H1 (cell line): ENCODE data around the gene IST1.

Experiments
- BCL11A ChIP-seq, 2 experiments: IDR thresholded peaks; one replicate each; pipeline ENCODE4 v1.6.1; 2011; ENCODE audit warnings: low read depth in 2 of 2, low read length in 2 of 2, mild to moderate bottlenecking in 2 of 2
- CTCF ChIP-seq, 3 experiments: IDR thresholded peaks; 1 replicate in 2 of 3; 2 replicates in 1 of 3; pipeline versions ENCODE4 v1.5.1 to v1.6.1; 2011; ENCODE audit warnings: low read length in 3 of 3, mild to moderate bottlenecking in 3 of 3, inconsistent platforms in 2 of 3, low read depth in 1 of 3, moderate library complexity in 1 of 3; ENCODE audit not compliant: insufficient read depth in 1 of 3; ENCODE audit errors: control extremely low read depth in 1 of 3
- EP300 ChIP-seq, 2 experiments: IDR thresholded peaks; 1 replicate in 1 of 2; 2 replicates in 1 of 2; pipeline ENCODE4 v1.6.1; 2011 to 2012; ENCODE audit warnings: low read depth in 2 of 2, low read length in 2 of 2, mild to moderate bottlenecking in 2 of 2, borderline replicate concordance in 1 of 2, inconsistent platforms in 1 of 2, moderate library complexity in 1 of 2
- EZH2 ChIP-seq: fragments of 200-600 bp; sonication (generic); IDR thresholded peaks from 2 replicates; pipeline ENCODE4 v1.7.1; 2012; ENCODE audit warnings: low read depth, mild to moderate bottlenecking, moderate library complexity, low read length, inconsistent platforms; ENCODE audit not compliant: severe bottlenecking
- GABPA ChIP-seq: IDR thresholded peaks from 2 replicates; pipeline ENCODE4 v1.6.1; 2011; ENCODE audit warnings: mild to moderate bottlenecking, low read length, moderate library complexity, borderline replicate concordance; ENCODE audit not compliant: insufficient read depth
- JUN ChIP-seq: IDR thresholded peaks from 2 replicates; pipeline ENCODE4 v1.6.1; 2011; ENCODE audit warnings: low read depth, mild to moderate bottlenecking, improper control_type of control experiment, low read length
- POLR2A ChIP-seq, 2 experiments: IDR thresholded peaks; 1 replicate in 1 of 2; 2 replicates in 1 of 2; pipeline ENCODE4 v1.6.1; 2011; ENCODE audit warnings: low read depth in 2 of 2, low read length in 2 of 2, mild to moderate bottlenecking in 2 of 2; ENCODE audit errors: control extremely low read depth in 1 of 2
- POLR2AphosphoS5 ChIP-seq: IDR thresholded peaks from 2 replicates; pipeline ENCODE4 v1.6.1; 2011; ENCODE audit warnings: low read depth, low read length
- RBBP5 ChIP-seq: IDR thresholded peaks from 2 replicates; pipeline ENCODE4 v1.7.1; 2012; ENCODE audit warnings: low read depth, mild to moderate bottlenecking, inconsistent platforms, low read length, moderate library complexity, borderline replicate concordance
- RFX5 ChIP-seq: IDR thresholded peaks from 2 replicates; pipeline ENCODE4 v1.6.1; 2011; ENCODE audit warnings: low read depth, low read length, improper control_type of control experiment, borderline replicate concordance
- SIN3A ChIP-seq, 2 experiments: IDR thresholded peaks in 1 of 2; conservative IDR thresholded peaks in 1 of 2; 2 replicates each; pipeline ENCODE4 v1.6.1; 2011 to 2012; ENCODE audit warnings: low read length in 2 of 2, improper control_type of control experiment in 1 of 2, low read depth in 1 of 2, mild to moderate bottlenecking in 1 of 2
- TAF1 ChIP-seq: IDR thresholded peaks from 2 replicates; pipeline ENCODE4 v1.6.1; 2011; ENCODE audit warnings: mild to moderate bottlenecking, low read depth, low read length
- TBP ChIP-seq: IDR thresholded peaks from 2 replicates; pipeline ENCODE4 v1.6.1; 2011; ENCODE audit warnings: low read depth, low read length, improper control_type of control experiment
- TF ChIP-seq, protein P1 (sequence below): IDR thresholded peaks from 2 replicates; pipeline ENCODE4 v1.6.1; 2011; ENCODE audit warnings: low read length, improper control_type of control experiment

DNA sequence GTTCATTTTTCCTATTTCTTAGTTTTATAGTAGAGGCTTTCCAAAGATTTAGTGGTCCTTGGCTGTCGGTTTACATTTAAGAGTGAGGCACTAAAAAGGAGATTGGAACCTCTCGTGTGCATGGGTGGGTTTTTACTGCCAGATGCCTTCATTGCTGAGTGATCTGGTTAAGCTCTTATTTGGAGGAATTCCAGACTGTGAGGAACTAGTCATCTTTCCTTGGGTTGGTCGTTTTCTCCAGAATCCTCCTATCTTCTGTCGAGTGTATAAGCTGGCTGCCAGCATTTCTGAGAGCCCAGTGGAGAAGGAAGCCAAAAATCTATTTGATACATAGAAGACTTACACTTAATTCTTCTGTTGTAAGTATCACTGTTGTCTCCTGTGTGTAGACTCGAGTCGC, 22.6 kb downstream of the IST1 start:
- TF ChIP-seq EP300 (IDR thresholded peaks at IDR 0.05; ENCODE audit: borderline replicate concordance in 1 of 2, low read depth in 2 of 2, low read length in 2 of 2) (no peak), CTCF (IDR thresholded peaks at IDR 0.05; ENCODE audit: control extremely low read depth in 1 of 3, insufficient read depth in 1 of 3, low read depth in 1 of 3, low read length in 3 of 3) (no peak), RFX5 (no peak), POLR2A (IDR thresholded peaks at IDR 0.05; ENCODE audit: control extremely low read depth in 1 of 2, low read depth in 2 of 2, low read length in 2 of 2) (no peak), TBP (no peak), RBBP5 (no peak), SIN3A (conservative IDR thresholded peaks at IDR 0.05 in 1 of 2, IDR thresholded peaks at IDR 0.05 in 1 of 2; ENCODE audit: low read depth in 1 of 2, low read length in 2 of 2) (no peak), BCL11A (IDR thresholded peaks at IDR 0.05; ENCODE audit: low read depth in 2 of 2, low read length in 2 of 2) (no peak), EZH2 (no peak), JUN (no peak), POLR2AphosphoS5 (no peak), TAF1 (no peak), GABPA (no peak)
- TF ChIP-seq, protein P1, sequence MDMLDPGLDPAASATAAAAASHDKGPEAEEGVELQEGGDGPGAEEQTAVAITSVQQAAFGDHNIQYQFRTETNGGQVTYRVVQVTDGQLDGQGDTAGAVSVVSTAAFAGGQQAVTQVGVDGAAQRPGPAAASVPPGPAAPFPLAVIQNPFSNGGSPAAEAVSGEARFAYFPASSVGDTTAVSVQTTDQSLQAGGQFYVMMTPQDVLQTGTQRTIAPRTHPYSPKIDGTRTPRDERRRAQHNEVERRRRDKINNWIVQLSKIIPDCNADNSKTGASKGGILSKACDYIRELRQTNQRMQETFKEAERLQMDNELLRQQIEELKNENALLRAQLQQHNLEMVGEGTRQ: no peak
